Measurements from ENCODE around the gene COL13A1.

Gene COL13A1

DNA sequence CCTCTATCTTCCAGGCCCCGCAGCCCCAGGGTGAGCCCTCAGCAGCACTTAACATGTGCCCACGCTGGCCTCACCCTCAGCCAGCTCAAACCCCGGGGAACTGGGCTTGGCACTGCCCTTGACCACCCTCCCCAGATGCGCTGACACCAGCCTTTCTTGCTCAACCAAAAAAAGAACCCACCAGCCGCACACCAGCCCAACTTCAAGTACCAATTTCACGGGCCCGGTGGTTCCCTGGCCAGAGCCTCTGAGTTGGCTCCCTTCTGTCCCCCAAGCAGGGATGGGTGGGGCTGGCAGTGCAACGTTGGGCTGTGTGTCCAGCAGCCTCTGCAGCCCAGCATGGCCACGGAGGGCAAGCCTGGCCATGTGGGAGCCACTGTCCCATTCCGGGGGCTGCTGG is 96.3 kb downstream of the COL13A1 start:
- no peak for ATAC-seq
- TF ChIP-seq, protein P1, sequence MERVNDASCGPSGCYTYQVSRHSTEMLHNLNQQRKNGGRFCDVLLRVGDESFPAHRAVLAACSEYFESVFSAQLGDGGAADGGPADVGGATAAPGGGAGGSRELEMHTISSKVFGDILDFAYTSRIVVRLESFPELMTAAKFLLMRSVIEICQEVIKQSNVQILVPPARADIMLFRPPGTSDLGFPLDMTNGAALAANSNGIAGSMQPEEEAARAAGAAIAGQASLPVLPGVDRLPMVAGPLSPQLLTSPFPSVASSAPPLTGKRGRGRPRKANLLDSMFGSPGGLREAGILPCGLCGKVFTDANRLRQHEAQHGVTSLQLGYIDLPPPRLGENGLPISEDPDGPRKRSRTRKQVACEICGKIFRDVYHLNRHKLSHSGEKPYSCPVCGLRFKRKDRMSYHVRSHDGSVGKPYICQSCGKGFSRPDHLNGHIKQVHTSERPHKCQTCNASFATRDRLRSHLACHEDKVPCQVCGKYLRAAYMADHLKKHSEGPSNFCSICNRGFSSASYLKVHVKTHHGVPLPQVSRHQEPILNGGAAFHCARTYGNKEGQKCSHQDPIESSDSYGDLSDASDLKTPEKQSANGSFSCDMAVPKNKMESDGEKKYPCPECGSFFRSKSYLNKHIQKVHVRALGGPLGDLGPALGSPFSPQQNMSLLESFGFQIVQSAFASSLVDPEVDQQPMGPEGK (CRISPR knock-in tag; IDR thresholded peaks at IDR 0.05; ENCODE audit: borderline replicate concordance) = no peak
- no peak for TF ChIP-seq RARB (CRISPR knock-in tag; IDR thresholded peaks at IDR 0.05)
- no peak for TF ChIP-seq ARNTL (CRISPR knock-in tag; IDR thresholded peaks at IDR 0.05; ENCODE audit: borderline replicate concordance, low read depth)
- no peak for TF ChIP-seq CSDC2 (CRISPR knock-in tag; IDR thresholded peaks at IDR 0.05)
- no peak for TF ChIP-seq GLIS3 (CRISPR knock-in tag; IDR thresholded peaks at IDR 0.05)
- no peak for TF ChIP-seq BACH2 (CRISPR knock-in tag; IDR thresholded peaks at IDR 0.05; ENCODE audit: borderline replicate concordance)
- no peak for TF ChIP-seq ZNF8 (CRISPR knock-in tag; IDR thresholded peaks at IDR 0.05)
- TF ChIP-seq, protein P2, sequence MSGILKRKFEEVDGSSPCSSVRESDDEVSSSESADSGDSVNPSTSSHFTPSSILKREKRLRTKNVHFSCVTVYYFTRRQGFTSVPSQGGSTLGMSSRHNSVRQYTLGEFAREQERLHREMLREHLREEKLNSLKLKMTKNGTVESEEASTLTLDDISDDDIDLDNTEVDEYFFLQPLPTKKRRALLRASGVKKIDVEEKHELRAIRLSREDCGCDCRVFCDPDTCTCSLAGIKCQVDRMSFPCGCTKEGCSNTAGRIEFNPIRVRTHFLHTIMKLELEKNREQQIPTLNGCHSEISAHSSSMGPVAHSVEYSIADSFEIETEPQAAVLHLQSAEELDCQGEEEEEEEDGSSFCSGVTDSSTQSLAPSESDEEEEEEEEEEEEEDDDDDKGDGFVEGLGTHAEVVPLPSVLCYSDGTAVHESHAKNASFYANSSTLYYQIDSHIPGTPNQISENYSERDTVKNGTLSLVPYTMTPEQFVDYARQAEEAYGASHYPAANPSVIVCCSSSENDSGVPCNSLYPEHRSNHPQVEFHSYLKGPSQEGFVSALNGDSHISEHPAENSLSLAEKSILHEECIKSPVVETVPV (CRISPR knock-in tag; IDR thresholded peaks at IDR 0.05) = no peak
- no peak for TF ChIP-seq TOX (CRISPR knock-in tag; IDR thresholded peaks at IDR 0.05; ENCODE audit: borderline replicate concordance)
- no peak for TF ChIP-seq PPARA (CRISPR knock-in tag; IDR thresholded peaks at IDR 0.05; ENCODE audit: borderline replicate concordance)
- no peak for TF ChIP-seq ZC3H10 (CRISPR knock-in tag; IDR thresholded peaks at IDR 0.05)
- TF ChIP-seq ZFP30 (CRISPR knock-in tag; IDR thresholded peaks at IDR 0.05) = no peak
- TF ChIP-seq TCF4 (CRISPR knock-in tag; IDR thresholded peaks at IDR 0.05; ENCODE audit: borderline replicate concordance) = no peak
- TF ChIP-seq, protein P3, sequence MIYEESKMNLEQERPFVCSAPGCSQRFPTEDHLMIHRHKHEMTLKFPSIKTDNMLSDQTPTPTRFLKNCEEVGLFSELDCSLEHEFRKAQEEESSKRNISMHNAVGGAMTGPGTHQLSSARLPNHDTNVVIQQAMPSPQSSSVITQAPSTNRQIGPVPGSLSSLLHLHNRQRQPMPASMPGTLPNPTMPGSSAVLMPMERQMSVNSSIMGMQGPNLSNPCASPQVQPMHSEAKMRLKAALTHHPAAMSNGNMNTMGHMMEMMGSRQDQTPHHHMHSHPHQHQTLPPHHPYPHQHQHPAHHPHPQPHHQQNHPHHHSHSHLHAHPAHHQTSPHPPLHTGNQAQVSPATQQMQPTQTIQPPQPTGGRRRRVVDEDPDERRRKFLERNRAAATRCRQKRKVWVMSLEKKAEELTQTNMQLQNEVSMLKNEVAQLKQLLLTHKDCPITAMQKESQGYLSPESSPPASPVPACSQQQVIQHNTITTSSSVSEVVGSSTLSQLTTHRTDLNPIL (CRISPR knock-in tag; IDR thresholded peaks at IDR 0.05; ENCODE audit: low read depth) = no peak
- no peak for TF ChIP-seq SNAI2 (CRISPR knock-in tag; IDR thresholded peaks at IDR 0.05)
- no peak for TF ChIP-seq ZFP3 (CRISPR knock-in tag; IDR thresholded peaks at IDR 0.05)

DNA sequence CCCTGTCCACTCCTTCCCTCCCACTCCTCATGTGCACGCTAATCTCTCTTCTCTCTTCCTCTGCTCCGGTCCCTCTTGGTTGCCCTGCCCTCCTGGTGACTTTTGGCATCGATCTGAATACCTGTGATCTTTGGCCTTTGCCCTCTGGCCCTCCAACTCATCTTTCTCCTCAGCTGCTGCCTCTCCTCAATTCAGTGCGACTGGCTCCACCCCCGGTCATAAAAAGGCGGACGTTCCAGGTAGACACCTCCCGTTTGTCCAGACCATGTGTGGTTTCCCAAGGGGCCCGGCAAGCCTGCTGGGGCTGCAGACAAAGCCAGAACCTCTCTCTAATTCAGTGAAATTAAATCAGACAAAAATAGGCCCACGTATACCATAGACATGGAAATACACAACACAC is 96.8 kb downstream of the COL13A1 start:
- no peak for TF ChIP-seq ZNF8 (CRISPR knock-in tag; IDR thresholded peaks at IDR 0.05)
- no peak for TF ChIP-seq ISL1 (CRISPR knock-in tag; IDR thresholded peaks at IDR 0.05)
- TF ChIP-seq ZNF70 (CRISPR knock-in tag; IDR thresholded peaks at IDR 0.05) = no peak
- no peak for TF ChIP-seq SNAI2 (CRISPR knock-in tag; IDR thresholded peaks at IDR 0.05)
- TF ChIP-seq, protein P4, sequence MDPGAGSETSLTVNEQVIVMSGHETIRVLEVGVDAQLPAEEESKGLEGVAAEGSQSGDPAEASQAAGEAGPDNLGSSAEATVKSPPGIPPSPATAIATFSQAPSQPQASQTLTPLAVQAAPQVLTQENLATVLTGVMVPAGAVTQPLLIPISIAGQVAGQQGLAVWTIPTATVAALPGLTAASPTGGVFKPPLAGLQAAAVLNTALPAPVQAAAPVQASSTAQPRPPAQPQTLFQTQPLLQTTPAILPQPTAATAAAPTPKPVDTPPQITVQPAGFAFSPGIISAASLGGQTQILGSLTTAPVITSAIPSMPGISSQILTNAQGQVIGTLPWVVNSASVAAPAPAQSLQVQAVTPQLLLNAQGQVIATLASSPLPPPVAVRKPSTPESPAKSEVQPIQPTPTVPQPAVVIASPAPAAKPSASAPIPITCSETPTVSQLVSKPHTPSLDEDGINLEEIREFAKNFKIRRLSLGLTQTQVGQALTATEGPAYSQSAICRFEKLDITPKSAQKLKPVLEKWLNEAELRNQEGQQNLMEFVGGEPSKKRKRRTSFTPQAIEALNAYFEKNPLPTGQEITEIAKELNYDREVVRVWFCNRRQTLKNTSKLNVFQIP (CRISPR knock-in tag; IDR thresholded peaks at IDR 0.05; ENCODE audit: borderline replicate concordance, low read depth) = no peak
- TF ChIP-seq GLIS3 (CRISPR knock-in tag; IDR thresholded peaks at IDR 0.05) = no peak
- TF ChIP-seq, protein P2 (CRISPR knock-in tag; IDR thresholded peaks at IDR 0.05) = no peak
- TF ChIP-seq, protein P1 (CRISPR knock-in tag; IDR thresholded peaks at IDR 0.05; ENCODE audit: borderline replicate concordance) = no peak
- no peak for TF ChIP-seq RARB (CRISPR knock-in tag; IDR thresholded peaks at IDR 0.05)
- no peak for TF ChIP-seq TOX (CRISPR knock-in tag; IDR thresholded peaks at IDR 0.05; ENCODE audit: borderline replicate concordance)
- TF ChIP-seq PPARA (CRISPR knock-in tag; IDR thresholded peaks at IDR 0.05; ENCODE audit: borderline replicate concordance) = no peak
- no peak for TF ChIP-seq CSDC2 (CRISPR knock-in tag; IDR thresholded peaks at IDR 0.05)
- no peak for TF ChIP-seq ARNTL (CRISPR knock-in tag; IDR thresholded peaks at IDR 0.05; ENCODE audit: borderline replicate concordance, low read depth)
- TF ChIP-seq ZC3H10 (CRISPR knock-in tag; IDR thresholded peaks at IDR 0.05) = no peak
- no peak for TF ChIP-seq ZFP3 (CRISPR knock-in tag; IDR thresholded peaks at IDR 0.05)
- TF ChIP-seq, protein P3 (CRISPR knock-in tag; IDR thresholded peaks at IDR 0.05; ENCODE audit: low read depth) = no peak
- TF ChIP-seq, protein P5, sequence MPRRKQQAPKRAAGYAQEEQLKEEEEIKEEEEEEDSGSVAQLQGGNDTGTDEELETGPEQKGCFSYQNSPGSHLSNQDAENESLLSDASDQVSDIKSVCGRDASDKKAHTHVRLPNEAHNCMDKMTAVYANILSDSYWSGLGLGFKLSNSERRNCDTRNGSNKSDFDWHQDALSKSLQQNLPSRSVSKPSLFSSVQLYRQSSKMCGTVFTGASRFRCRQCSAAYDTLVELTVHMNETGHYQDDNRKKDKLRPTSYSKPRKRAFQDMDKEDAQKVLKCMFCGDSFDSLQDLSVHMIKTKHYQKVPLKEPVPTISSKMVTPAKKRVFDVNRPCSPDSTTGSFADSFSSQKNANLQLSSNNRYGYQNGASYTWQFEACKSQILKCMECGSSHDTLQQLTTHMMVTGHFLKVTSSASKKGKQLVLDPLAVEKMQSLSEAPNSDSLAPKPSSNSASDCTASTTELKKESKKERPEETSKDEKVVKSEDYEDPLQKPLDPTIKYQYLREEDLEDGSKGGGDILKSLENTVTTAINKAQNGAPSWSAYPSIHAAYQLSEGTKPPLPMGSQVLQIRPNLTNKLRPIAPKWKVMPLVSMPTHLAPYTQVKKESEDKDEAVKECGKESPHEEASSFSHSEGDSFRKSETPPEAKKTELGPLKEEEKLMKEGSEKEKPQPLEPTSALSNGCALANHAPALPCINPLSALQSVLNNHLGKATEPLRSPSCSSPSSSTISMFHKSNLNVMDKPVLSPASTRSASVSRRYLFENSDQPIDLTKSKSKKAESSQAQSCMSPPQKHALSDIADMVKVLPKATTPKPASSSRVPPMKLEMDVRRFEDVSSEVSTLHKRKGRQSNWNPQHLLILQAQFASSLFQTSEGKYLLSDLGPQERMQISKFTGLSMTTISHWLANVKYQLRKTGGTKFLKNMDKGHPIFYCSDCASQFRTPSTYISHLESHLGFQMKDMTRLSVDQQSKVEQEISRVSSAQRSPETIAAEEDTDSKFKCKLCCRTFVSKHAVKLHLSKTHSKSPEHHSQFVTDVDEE (CRISPR knock-in tag; IDR thresholded peaks at IDR 0.05) = no peak
- ATAC-seq = no peak

Measured in SK-N-SH treated with all-trans-retinoic acid at 6 μM for 48 hours (cell line).